22Rv1 (cell line): ENCODE results near the gene ELOVL5.

Source experiments
- CTCF ChIP-seq: fragments of 450-650 bp; IDR thresholded peaks from 2 replicates; pipeline ENCODE4 v1.5.1; 2017; ENCODE audit warnings: mild to moderate bottlenecking
- ZFX ChIP-seq: fragments of 450-650 bp; IDR thresholded peaks from 2 replicates; pipeline ENCODE4 v1.6.1; 2017; ENCODE audit warnings: antibody characterized with exemption, borderline replicate concordance

- no peak for TF ChIP-seq CTCF
- TF ChIP-seq ZFX, result no peak
Measured at GRCh38 chr6:53320964-53321363, 27.8 kb downstream of the ELOVL5 start.
